ENCODE data around the gene ITSN2. TPM values are rescaled to one million over a fixed set of nuclear protein-coding genes. Genes with fewer than 3 reads are reported as not detected.

Gene ITSN2
- total RNA-seq, 4 donors from 2014 or later, result 57.9 to 79.7 (median 63.4) TPM

GRCh38 chr2:24220554-24221291, 139.6 kb downstream of the ITSN2 start:
- Histone ChIP-seq H3K27ac (no peak overlapping the region), H3K9me3 (no peaks in the 10 kb centered on the region), H3K4me1 (no peaks in the 10 kb centered on the region), H3K36me3 (peaks cover 0 to 77% of the 10 kb centered on the region in 2 donors), H3K4me3 (no peak overlapping the region), H3K27me3 (no peaks in the 10 kb centered on the region)
- ATAC-seq, result no peak
- TF ChIP-seq POLR2A (IDR thresholded peaks at IDR 0.05), result no peak
- TF ChIP-seq EP300 (IDR thresholded peaks at IDR 0.05), result no peak
- no peak for TF ChIP-seq CTCF (IDR thresholded peaks at IDR 0.05)
- 81 to 87% methylated on average over 15 to 20 of the region's 20 CpGs for WGBS, 2 donors (ENCODE audit: low coverage in 1 of 2)

- no peak for TF ChIP-seq CTCF (IDR thresholded peaks at IDR 0.05)
- TF ChIP-seq EP300 (IDR thresholded peaks at IDR 0.05), result no peak
- TF ChIP-seq POLR2A (IDR thresholded peaks at IDR 0.05), result no peak
- TF ChIP-seq POLR2AphosphoS5 (IDR thresholded peaks at IDR 0.05), result no peak
- Histone ChIP-seq H3K4me3 (no peak overlapping the region), H3K4me1 (no peaks in the 10 kb centered on the region), H3K36me3 (peaks cover 0 to 96% of the 10 kb centered on the region in 2 donors), H3K9me3 (no peaks in the 10 kb centered on the region), H3K27me3 (no peaks in the 10 kb centered on the region), H3K27ac (no peak overlapping the region)
- WGBS, 2 donors (ENCODE audit: low coverage in 1 of 2), result 88 to 90% methylated on average over 3 of the region's 3 CpGs
- no peak for ATAC-seq
Measured at GRCh38 chr2:24214880-24215279, 145.5 kb downstream of the ITSN2 start.

- no peak overlapping the region for H3K4me3 ChIP-seq
- H3K36me3 ChIP-seq, result peaks cover 0 to 96% of the 10 kb centered on the region in 2 donors
- no peak overlapping the region for H3K27ac ChIP-seq
- 70 to 72% methylated on average over 7 of the region's 7 CpGs for WGBS, 2 donors (ENCODE audit: low coverage in 1 of 2)
- H3K4me1 ChIP-seq, result no peaks in the 10 kb centered on the region
- ATAC-seq, result no peak
- no peaks in the 10 kb centered on the region for H3K9me3 ChIP-seq
- H3K27me3 ChIP-seq, result no peaks in the 10 kb centered on the region
- TF ChIP-seq POLR2AphosphoS5 (IDR thresholded peaks at IDR 0.05) (no peak), CTCF (IDR thresholded peaks at IDR 0.05) (no peak), EP300 (IDR thresholded peaks at IDR 0.05) (no peak), POLR2A (IDR thresholded peaks at IDR 0.05) (no peak)
Measured at GRCh38 chr2:24211408-24211807, 148.9 kb downstream of the ITSN2 start.

- H3K36me3 ChIP-seq, result peaks cover 0 to 96% of the 10 kb centered on the region in 2 donors
- H3K27me3 ChIP-seq, result no peaks in the 10 kb centered on the region
- no peak overlapping the region for H3K27ac ChIP-seq
- no peaks in the 10 kb centered on the region for H3K9me3 ChIP-seq
- no peaks in the 10 kb centered on the region for H3K4me1 ChIP-seq
- 77 to 100% methylated on average over 4 to 5 of the region's 21 CpGs for WGBS, 2 donors (ENCODE audit: low coverage in 1 of 2)
- TF ChIP-seq POLR2A (IDR thresholded peaks at IDR 0.05) (no peak), POLR2AphosphoS5 (IDR thresholded peaks at IDR 0.05) (no peak), EP300 (IDR thresholded peaks at IDR 0.05) (no peak), CTCF (IDR thresholded peaks at IDR 0.05) (no peak)
- no peak overlapping the region for H3K4me3 ChIP-seq
- ATAC-seq, result no peak
Measured at GRCh38 chr2:24210723-24211122, 149.6 kb downstream of the ITSN2 start.

- peaks cover 0 to 96% of the 10 kb centered on the region in 2 donors for H3K36me3 ChIP-seq
- no peak overlapping the region for H3K27ac ChIP-seq
- ATAC-seq, result no peak
- WGBS, 2 donors (ENCODE audit: low coverage in 1 of 2), result 100% methylated on average over 1 of the region's 2 CpGs; no CpG with 5 or more reads in 1 of the 2 donors
- no peaks in the 10 kb centered on the region for H3K4me1 ChIP-seq
- no peaks in the 10 kb centered on the region for H3K27me3 ChIP-seq
- H3K4me3 ChIP-seq, result no peak overlapping the region
- no peaks in the 10 kb centered on the region for H3K9me3 ChIP-seq
- no peak for TF ChIP-seq POLR2A (IDR thresholded peaks at IDR 0.05)
- TF ChIP-seq POLR2AphosphoS5 (IDR thresholded peaks at IDR 0.05), result no peak
- TF ChIP-seq CTCF (IDR thresholded peaks at IDR 0.05), result no peak
- TF ChIP-seq EP300 (IDR thresholded peaks at IDR 0.05), result no peak
Measured at GRCh38 chr2:24210106-24210455, 150.3 kb downstream of the ITSN2 start.
